ENCODE data around the gene CHFR.
"Not testable (repeated sequence)": the region's sequence is repeated elsewhere in the genome, so short reads cannot be mapped to it uniquely, and the experiment has no call there.

CHFR gene

DNA sequence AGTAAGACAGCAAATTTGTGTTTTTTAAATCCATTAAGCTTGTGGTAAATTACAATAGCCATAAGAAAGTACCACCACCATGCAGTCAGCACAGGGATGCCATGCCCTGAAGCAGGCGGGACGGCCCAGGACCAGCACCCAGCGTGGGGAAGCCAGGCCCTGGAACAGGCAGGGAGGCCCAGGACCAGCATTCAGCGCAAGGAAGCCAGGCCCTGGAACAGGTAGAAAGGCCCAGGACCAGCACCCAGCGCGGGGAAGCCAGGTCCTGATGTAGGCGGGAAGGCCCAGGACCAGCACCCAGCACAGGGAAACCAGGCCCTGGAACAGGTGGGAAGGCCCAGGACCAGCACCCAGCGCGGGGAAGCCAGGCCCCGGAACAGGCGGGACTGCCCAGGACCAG, 13.2 kb downstream of the CHFR start:
- FAIRE-seq (no peak), DNase-seq (ENCODE audit: low spot score) (no peak)

DNA sequence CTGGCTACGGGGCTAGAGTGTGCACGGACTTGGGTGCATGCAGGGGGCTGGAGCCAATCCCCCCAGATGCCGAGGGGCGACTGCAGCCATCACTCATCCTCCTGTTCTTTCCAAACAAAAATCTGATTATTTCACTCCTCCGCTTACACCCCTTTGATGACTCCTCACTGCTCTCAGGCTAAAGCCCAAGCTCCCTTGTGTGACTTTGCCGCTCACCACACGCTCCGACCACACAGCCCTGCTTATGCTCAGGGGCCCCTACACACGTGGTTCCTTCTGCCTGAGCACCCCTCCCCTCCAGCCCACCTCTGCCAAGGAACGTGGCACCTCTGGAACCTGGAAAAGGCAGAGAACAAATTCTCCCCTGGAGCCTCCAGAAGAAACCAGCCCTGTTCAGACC, 13.7 kb downstream of the CHFR start:
- no peak for FAIRE-seq
- no peak for DNase-seq (ENCODE audit: low spot score)

DNA sequence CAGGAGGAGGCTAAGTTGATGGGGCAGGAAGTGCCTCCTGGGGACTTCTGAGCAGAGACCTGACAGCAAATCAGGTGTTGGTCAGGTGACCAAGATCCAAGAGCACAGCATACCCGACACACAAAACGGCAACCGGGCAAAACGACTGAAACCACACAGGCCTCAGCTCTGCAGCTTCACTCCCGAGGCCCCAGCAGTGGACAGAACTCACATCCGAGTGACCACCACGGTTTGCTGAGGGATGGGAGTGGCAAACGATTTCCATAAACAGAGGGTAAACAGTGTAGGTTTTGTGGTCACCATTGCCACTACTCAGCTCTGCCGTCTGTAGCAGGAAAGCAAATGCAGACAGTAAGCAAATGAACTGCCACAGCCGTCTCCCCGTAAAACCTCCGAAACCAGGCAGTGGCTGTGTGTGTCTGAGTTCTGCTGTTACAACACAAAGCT, 14.4 kb downstream of the CHFR start:
- FAIRE-seq, result no peak
- DNase-seq (ENCODE audit: low spot score), result no peak

DNA sequence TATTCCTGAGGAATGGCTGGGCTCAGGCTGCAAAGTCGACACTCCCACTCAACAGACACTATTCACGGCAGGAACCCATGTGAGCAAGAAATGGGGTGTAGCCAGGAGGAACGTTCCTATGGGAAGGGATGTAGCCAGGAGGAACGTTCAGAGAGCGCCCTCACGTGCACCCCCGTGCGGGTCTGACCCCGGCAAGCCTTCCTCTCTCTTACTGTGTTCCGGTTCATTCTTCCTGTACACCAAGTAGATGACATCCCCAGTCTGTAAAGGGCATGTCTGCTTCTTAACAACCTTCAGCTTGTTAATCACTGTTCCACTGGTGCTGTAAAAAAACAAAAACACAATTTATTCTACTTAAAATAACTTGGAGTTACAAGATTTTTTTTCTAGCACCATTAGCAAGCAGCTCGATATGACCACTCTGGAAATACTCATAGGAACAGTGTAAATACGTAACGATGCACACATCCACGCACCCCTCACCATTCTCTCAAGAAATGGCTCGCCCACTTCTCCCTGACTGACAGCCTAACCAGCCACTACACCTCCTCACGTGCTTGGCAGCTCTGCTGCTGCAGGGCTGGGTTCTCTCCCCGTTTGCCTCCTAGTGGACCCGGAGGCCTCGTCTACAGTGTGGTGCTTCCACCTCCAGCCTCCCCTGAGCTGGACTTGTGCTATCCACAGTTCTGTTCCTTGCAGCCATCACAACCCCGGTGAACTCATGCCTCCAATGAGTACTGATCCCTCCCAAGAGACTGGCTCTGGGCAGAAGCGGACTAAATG, 15.1 kb downstream of the CHFR start:
- FAIRE-seq, result no peak
- no peak for DNase-seq (ENCODE audit: low spot score)

DNA sequence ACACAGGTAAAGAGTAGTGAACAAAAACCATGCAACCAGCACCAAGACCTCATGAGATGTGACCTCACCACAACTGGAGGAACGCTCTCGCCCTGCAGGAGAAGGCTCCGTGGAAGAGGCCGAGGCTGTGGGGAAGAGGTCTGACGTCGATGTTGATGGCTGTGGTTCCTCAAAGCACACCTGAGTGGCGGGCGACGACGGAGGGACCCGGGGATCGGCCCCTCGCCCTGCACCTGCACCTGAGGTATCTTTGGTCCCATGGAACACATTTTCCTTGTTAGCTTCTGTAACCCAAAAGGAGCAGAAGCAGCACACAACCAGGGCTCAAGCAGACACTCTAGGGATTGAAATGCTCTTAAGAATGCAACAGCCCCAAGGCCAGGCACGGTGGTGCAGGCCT, 17.9 kb downstream of the CHFR start:
- FAIRE-seq (no peak), DNase-seq (ENCODE audit: low spot score) (no peak)

DNA sequence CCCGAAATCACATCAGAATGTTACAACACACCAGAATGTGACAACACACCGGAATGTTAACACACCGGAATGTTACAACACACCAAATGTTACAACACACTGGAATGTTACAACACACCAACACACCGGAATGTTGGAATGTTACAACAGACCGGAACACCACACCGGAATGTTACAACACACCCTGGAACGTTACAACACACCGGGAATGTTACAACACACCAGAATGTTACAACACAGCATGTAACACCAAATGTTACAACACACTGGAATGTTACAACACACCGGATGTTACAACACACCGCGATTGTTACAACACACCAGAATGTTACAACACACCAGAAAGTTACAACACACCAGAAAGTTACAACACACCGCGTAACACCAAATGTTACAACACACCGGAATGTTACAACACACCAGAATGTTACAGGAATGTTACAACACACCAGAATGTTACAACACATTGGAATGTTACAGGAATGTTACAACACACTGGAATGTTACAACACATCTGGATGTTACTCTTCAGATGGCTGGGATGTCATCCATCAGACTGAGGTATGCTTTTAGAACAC, 21.1 kb downstream of the CHFR start:
- FAIRE-seq (no peak), DNase-seq (ENCODE audit: low spot score) (no peak)

DNA sequence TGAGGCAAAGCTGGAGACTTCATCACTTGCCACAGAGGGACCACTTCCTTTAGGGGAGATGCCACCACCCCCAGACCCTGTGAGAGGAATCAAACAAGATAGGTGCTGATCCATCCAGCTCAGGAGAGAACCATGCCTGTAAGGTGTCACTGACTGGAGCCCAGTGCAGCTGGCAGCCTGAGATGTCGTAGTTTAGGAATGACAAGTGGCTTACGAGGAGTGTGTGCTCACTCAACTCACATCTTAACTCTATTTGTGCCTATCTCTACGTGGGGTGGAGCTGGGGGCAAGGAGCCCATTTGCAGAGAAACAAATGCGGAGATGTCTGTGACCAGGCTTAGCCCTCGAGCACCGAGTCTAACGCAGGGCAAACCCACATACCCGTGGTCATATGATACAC, 25.8 kb downstream of the CHFR start:
- FAIRE-seq (no peak), DNase-seq (ENCODE audit: low spot score) (no peak)

DNA sequence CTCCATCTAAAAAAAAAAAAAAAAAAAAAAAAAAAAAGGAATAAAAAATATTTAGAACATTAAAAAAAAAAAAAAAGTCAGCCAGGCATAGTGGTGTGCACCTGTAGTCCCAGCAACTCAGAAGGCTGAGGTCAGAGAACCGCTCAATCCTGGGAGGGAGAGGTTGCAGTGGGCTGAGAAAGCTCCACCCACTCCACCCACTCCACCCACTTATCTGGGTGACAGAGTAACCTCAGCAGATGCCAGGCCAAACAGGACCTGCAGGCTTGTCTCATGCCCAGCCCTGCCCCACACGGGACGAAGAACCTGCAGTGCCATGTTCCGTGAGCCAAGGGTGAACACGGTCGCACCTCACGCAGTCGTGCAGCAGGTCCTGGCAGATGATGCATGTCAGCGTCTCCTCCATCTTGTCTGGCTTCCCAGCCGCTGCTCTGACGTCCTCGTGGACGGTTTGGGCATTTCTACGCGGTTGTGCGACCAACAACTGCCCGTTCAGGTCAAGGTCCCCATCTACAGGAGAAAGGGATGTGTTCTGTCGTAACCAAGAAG, 28.6 kb downstream of the CHFR start:
- DNase-seq (ENCODE audit: low spot score) (no peak), FAIRE-seq (no peak)

DNA sequence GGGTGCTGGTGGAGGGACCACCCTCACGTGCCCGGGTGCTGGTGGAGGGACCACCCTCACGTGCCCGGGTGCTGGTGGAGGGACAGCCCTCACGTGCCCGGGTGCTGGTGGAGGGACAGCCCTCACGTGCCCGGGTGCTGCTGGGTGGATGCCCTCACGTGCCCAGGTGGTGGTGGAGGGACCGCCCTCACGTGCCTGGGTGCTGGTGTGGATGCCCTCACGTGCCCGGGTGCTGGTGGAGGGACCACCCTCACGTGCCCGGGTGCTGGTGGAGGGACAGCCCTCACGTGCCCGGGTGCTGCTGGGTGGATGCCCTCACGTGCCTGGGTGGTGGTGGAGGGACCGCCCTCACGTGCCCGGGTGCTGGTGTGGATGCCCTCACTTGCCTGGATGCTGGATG, 30.4 kb downstream of the CHFR start:
- not testable (repeated sequence) for FAIRE-seq

DNA sequence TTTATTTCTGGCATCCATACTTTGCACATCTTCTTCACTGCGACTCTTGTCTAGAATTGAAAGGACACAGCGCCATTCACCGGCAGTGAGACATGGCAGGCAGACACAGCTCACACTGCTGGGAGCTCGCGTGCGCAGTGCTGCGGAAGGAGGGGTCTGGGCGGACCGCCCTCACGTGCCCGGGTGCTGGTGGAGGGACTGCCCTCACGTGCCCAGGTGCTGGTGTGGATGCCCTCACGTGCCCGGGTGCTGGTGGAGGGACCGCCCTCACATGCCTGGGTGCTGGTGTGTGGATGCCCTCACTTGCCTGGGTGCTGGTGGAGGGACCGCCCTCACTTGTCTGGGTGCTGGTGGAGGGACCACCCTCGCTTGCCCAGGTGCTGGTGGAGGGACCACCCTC, 30.8 kb downstream of the CHFR start:
- no peak for FAIRE-seq
- no peak for DNase-seq (ENCODE audit: low spot score)

More for the DNA sequence above, 30.4 kb downstream of the CHFR start:
- DNase-seq (ENCODE audit: low spot score), result not testable (repeated sequence)

DNA sequence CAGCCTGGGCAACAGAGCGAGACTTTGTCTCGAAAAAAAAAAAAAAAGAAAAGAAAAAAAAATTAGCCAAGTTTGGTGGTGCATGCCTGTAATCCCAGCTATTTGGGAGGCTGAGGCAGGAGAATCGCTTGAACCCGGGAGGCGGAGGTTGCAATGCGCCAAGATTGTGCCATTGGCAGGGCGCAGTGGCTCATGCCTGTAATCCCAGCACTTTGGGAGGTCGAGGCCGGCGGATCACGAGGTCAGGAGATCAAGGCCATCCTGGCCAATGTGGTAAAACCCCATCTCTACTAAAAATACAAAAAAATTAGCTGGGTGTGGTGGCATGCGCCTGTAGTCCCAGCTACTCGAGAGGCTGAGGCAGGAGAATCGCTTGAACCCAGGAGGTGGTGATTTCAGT, 32.2 kb downstream of the CHFR start:
- FAIRE-seq; DNase-seq (ENCODE audit: low spot score): not testable (repeated sequence)

DNA sequence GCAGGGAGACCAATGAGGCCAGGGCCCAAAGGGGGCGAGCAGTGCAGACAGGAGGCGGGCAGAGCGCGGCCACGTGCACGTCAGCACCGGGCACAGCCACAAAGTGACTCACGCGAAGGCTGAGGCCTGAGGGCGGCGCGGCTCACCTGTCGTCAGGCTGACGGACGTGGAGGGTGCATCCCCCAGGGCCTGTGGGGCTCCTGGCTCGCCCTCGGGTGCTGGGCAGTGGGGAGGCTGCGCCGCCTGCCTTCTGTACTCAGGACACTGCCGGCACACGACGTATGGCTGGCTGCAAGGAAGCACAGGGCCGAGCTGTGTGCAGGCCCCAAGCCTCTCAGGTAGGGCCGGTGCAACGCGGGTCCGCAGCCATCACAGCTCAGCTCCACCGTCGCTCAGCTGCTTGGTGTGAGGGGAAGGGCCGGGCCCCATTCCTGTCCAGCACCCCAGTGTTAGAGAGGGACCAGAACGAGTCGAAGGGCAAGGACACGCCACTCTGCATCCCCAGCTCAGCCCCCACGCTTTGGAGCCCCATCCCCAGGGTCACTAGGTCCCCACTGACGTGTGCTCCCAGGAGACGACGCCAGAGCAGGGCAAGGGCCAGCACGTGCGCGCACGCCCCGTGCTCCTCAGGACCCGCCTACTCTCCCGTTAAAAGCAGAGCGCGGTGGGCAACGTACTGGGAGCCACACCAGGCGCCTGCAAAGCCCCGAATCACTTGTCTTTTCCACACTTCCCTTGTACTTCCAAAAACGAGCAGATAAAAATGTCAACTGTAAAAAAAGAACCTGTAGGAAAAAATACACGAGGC, 33.9 kb downstream of the CHFR start:
- DNase-seq (ENCODE audit: low spot score) (no peak), FAIRE-seq (no peak)

DNA sequence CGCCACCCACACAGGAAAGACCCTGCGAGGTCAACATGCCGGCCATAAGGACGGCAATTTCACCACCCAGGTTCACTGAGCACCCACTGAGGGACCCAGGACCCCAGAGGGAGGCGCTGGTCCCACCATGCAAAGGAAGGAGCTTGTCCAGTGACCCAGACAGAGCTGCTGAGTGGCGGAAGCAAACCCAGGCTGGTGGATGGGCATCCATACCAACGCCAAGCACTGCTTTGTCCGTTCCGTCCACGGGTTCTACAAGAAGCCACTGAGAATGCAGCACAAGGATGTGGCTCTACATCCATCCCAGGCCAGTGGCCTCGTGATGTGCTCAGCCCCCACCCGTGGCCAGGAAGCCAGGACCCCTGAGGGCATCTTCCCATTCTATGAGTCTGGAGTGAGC, 34.9 kb downstream of the CHFR start:
- FAIRE-seq, result no peak

DNA sequence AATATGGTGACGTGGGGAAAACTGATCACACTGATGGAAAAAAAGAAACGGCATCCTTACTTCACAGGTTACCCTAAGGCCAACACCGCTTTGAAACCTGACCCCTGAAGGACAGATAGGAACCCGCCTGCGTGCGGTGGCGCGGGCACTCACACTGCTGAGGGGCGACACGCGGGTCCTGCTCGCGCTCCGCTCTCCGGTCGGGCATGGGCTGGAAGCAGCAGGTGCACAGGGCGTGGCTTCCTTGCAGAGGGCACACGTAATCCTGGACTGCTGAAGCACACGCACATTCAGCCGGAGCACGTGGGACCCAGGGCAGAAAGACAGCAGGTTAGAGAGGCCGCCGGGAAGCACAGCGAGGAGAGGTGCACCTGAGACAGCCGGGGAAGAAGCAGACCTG, 35.9 kb downstream of the CHFR start:
- no peak for DNase-seq (ENCODE audit: low spot score)
- no peak for FAIRE-seq

More for the DNA sequence above, 34.9 kb downstream of the CHFR start:
- no peak for DNase-seq (ENCODE audit: low spot score)

DNA sequence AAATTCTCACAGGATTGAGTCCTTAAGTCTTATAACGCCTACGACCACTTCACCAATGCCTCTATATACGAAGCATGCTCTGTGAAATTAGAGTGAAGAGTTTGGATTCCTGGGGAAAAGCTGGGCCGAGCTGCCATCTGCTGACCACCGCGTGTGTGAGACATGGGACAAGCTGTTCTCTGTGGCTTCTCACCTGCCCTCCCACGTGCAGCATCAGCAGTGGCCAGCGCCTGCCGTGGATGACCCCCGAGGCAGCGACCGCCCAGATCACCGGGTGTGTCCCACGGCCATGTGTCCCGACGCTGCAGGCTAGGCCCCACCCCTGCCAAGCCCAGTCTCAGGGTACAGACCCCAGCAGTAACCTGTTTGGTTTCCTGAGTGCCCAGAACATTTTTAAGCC, 37.1 kb downstream of the CHFR start:
- DNase-seq (ENCODE audit: low spot score) (no peak), FAIRE-seq (no peak)

DNA sequence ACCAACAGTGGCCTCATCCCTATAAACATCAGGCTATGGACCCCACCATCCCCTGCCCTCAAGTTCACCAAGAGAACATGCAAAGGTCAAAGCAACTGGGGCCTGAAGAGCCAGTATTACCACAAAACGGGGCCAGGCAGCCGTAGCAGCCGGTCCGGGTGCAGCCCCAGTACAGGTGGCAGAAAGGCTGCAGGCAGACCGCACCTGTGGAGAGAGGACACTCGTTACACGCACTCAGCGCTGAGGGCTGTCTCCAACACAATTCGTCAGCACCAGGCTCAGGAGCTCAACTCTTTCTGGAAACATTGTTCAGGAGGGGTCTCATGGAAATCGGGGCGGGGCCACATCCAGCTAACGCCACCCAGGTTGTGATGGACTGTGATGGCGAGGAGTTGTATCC, 38.9 kb downstream of the CHFR start:
- DNase-seq (ENCODE audit: low spot score), result no peak

DNA sequence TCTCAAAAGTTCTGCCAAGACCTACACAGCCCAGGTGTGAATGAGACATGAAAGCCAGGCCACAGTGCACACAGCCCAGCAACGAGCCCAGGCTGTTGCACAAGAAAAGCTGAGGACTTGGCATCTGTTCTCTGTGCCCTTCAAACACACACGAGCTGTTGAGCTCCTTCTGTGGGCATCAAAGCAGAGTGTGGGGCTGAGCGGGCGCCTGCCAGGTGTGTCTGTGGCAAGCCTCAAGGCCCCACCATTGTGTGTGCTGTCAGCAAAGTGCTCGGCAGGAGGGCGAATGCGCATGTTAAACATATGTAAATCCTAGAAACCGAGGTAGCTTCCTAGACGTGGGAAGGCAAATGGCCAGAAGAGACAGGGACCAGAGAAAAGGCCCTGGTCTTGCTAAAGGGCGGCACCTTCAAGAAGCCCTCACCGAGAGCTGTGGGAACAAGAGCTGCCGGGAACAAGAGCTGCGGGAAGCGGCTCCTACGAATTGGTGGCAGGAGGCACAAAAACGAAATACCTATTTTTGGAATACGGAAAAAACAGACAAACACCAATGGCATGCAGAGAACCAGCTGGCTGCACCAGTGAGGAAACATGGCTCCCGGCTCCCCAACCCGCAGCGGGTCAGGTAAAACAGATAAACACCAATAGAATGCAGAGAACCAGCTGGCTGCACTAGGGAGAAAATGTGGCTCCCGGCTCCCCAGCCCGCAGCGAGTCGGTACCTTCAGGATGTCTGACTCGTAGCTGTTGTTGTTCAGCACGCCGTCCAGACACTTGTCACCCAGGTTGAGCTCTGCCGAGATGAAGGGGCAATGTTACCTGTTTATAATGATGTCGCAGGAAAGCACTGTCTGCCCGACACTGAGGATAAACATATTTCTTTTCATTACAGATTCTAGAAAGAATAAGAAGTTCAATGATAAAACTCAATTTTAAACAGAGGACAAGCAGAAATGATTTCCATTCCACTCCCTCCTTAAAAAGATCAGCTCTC, 39.7 kb downstream of the CHFR start:
- FAIRE-seq (no peak), DNase-seq (ENCODE audit: low spot score) (no peak)

More for the DNA sequence above, 38.9 kb downstream of the CHFR start:
- FAIRE-seq, result no peak

DNA sequence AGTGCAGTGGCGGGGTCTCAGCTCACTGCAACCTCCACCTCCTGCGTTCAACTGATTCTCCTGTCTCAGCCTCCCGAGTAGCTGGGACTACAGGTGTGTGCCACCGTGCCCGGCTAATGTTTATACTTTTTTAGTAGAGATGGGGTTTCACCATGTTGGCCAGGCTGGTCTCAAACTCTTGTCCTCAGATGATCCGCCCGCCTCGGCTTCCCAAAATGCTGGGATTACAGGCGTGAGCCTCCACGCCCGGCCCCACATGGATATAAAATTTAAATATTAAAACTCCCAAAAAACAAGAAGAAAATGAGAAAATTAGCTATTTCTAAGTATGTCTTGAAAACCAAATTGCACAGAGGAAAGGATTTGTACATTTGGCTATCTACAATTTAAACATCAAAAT, 42.7 kb downstream of the CHFR start:
- not testable (repeated sequence) for FAIRE-seq; DNase-seq (ENCODE audit: low spot score)

DNA sequence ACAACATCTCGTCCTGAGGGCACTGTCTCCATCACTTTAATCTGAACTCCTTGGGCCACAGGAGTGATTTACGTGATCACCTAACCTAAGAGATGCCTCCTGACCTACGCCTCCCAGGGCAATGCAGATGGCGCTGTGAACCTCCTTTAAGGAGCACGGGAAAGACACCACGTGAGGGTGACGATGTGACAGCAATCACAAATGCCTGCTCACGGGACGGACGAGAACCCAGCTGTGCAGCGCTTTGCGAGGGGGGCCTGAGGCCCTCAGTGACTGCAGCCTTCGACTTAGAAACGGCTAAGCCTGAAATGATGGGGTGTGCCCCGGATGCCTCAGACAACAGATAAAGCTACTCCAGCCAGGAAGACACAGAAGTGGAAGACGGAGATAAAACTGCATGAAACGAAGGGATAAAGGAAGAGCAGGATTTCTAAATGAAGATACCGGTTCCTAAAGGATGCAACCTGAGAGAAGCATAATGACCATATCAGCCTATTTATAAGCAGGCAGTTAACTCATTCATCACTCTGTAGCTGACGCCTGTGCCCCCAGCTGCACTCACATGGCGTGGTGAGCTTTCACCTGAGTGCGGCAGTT, 44.9 kb downstream of the CHFR start:
- no peak for FAIRE-seq
- DNase-seq (ENCODE audit: low spot score), result no peak

DNA sequence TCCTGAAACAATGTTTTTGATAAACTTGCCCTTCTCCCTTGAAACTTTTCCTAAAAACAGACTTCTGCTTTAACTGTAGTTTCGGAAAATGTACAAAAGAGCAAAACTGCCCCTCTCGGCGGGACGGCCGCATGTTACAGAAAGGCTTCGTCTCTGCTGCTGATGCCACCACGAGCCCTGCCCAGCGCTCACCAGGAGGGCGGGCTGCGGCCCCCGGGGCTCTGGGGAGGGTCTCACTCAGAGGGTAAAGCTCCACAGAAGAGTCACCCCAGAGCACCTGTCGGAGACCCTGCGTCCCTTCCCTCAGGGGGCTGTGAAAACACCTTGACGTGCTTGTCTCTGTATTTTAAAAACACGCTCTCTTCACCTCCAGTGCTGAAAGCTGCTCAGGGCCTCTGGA, 46.3 kb downstream of the CHFR start:
- DNase-seq (ENCODE audit: low spot score) (no peak), FAIRE-seq (no peak)
